AG20443 (cell line): ENCODE data around the gene SPOCK1.
A peak's percentile ranks its signal among the peaks of the same experiment; 100 is the strongest.
"Not testable (repeated sequence)": the region's sequence is repeated elsewhere in the genome, so short reads cannot be mapped to it uniquely, and the experiment has no call there.

Experiments used
- DNase-seq: peaks from one replicate; pipeline ENCODE4 v3.0.0; 2012; ENCODE audit warnings: low spot score, mixed read lengths

The SPOCK1 gene

GRCh38 chr5:137022725-137023124 lies 476.4 kb downstream of the SPOCK1 start:
- peak; percentile 18 for DNase-seq

DNA sequence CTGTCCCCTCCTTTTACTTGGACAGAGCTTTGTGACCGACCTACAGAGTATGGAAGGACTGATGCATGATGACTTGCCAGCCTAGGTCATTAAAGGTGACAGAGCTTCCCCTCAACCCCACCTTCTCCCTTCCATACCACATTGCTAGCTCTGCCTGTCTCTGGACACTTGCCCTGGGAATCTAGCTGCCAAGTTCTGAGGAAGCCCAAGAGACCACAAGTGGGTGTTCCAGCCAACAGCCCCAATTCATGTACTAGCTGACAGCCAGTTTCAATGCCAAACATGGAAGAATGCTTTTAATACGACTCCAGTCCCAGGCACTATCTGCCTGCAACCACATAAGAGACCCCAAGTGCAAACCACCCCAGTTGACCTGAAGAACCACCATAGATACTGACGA lies 477.1 kb downstream of the SPOCK1 start:
- DNase-seq, result no peak

DNA sequence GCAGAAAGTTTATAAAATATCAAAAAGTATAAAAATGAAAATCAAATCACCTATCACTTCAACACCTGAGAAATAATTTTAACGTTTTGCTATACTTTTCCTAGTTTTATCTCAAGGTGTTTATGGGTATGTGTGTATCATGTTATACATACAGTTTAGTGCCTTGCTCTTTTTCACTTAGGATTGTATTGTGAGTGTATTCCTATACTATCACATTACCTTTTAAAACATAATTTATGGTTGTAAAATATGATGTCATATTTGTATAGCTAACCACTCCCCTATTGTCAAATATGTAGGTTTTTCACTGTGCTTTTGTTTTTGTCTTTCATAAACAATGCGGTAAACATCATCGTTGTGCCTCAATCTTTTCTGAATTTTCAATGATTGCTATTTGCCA lies 479.9 kb downstream of the SPOCK1 start:
- no peak for DNase-seq

DNA sequence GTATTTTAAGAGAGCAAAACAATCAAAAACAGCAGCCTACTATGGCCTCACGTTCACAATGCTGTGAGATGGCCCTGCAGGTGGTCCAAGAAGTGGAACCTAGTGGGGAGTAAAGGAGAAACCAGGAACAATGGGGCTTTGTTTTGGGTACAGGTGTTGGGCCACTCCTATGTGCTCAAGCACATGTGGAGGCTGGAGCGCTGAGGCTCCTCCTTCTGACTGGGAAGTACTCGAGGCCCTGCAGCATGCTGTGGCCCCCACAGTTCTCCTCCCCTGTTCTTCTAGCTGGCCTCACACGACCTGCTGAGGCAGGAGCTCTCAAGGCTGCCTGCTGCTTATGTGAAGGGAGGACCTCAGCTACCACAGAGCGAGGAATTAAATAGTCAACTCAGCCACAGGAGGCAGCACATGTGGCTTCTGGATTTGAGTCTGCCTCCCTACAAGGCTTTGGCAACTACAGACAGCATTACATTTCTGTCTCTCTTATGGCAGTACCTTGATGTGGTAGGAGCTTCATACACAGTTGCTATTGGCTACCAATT lies 482.3 kb downstream of the SPOCK1 start:
- DNase-seq, result no peak

DNA sequence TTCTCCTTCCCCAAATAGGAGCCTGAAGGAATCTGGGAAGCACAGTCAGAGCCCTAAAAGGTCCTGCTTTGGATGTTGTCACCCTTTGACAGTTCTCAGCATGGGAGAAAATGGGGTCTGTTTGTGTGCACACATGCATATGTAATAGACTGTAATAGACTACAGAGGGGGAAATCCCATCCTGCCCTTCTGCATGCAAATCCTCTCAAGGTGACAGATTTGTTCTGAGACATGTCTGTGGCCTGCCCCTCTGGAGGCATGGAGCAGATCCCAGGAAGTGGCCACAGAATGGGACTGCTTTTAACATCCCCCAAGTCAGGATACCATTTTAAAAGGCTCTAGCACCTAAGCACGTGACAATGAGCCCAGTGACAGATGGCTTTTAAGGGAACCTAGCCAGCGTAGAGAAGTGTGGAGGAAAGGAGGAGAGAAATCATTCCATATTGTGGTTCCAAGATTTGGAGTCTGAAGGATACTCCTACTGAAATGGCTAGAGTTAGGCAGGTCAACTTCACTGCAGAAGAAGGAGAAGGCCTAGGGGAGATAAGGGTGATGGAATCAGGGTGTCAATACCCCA lies 483.5 kb downstream of the SPOCK1 start:
- DNase-seq, result no peak

- DNase-seq, result no peak
Measured at GRCh38 chr5:137014731-137015130, 484.4 kb downstream of the SPOCK1 start.

GRCh38 chr5:137010226-137010625 lies 488.9 kb downstream of the SPOCK1 start:
- no peak for DNase-seq

DNA sequence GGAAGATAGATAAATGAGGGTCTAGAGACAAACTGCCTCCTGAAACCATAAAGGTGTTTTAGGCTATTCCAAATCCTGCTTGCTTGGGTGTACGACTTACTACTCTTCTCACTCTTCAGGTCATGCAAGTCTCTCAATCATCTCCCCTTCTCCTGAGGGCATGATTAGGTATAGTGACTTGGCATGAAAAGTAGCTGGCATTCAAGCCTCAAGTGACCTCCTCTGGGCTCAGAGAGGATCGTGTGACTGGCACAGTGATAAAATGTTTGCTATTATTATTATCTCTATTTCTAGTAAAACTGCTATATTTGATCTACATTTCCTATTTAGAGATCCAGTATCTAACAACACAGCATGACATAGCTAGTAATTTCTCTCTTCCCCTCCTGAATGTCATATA lies 494.8 kb downstream of the SPOCK1 start:
- DNase-seq, result no peak

GRCh38 chr5:137001026-137001569 lies 498.0 kb downstream of the SPOCK1 start:
- no peak for DNase-seq

DNA sequence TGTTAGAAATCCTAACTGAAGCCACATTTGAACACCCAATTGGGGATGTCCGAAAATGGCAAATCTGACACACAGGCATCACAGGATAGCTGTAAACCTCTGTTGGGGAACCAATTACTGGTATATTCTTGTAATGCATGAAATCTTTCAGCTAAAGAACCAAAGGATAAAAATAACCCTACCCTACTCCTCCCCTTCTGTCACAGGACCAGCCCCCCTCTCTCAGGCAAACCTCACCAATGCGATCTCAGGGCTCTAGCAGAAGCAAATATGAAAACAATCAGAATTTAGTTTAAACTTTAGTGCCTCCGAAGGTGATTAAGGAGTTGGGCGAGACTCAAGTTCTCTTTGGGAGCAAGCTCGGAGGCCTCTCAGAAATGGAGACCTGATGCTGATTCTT lies 499.3 kb downstream of the SPOCK1 start:
- no peak for DNase-seq

GRCh38 chr5:136998854-136999357 lies 500.2 kb downstream of the SPOCK1 start:
- DNase-seq, result no peak

DNA sequence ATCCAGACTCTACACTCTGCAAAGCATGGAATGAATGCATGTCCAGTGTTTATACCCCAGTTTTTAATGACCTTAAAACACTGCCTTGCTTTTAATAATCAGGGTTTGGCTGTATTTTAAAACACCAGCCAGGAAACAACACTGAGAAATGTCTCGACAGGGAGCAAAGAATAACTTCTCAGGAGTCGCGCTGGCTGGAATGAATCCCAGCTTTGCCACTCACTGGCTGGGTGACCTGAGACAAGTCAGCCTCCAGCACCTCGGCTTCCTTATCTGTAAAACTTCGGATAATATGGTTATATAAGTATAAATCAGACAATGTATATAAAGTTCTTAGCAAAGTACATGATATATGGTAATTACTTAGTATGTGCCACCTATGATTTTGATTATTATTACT lies 505.0 kb downstream of the SPOCK1 start:
- DNase-seq, result no peak

- no peak for DNase-seq
Measured at GRCh38 chr5:136992796-136993489, 506.2 kb downstream of the SPOCK1 start.

- no peak for DNase-seq
Measured at GRCh38 chr5:136985785-136986475, 513.2 kb downstream of the SPOCK1 start.

- no peak for DNase-seq
Measured at GRCh38 chr5:136984772-136985446, 514.2 kb downstream of the SPOCK1 start.

DNA sequence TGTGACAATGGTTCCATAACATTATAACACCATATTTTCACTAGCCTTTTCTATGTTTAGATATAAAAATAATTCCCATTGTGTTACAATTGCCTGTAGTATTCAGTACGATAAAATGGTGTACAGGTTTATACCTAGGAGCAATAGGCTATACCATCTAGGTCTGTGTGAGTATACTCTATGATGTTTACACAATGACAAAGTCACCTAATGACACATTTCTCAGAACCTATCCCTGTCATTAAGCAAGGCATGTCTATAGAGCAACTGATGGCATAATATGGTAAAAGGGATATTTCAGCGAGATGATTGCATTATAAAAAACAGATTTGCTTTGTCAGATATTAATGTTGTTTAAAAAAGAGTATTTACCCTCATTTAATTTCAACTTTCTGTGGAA lies 517.2 kb downstream of the SPOCK1 start:
- DNase-seq, result no peak

DNA sequence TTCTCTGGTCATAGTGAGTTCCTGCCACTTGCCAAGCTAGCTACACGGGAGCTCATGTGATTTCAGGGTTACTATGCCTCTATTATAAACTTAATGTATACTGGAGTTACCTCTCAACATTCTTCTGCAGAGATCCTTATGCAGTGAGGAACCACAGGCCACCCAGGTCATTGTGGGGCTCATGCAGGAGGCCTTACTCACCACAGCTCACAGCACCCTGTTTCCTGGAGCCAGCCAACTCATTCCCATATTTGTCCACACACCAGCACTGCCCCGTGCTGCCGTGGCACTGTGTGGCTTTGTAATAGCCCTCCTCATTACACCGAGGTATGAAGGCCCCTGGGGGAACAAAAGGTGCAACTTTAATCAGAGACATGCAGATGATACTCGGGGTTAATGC lies 520.0 kb downstream of the SPOCK1 start:
- DNase-seq, result no peak

DNA sequence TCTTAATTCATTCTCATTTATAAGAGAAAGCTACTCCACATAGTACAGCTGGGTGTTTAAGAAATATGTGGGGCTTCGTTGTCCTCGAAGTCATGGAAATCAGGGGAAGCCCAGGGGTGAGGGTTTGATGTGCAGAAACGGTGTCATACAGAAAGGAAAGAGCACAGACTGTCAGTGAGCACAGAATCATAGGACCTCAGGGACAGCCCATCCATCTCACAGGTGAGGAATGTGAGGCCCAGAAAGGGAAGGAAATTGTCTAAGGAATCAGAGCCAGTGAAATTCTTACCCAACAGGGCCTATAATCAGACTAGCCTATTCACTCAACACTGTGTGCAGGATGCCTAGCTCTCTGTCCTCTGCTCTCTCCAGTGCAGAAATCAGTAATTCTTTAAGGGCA lies 535.6 kb downstream of the SPOCK1 start:
- no peak for DNase-seq

GRCh38 chr5:136957428-136957827 lies 541.7 kb downstream of the SPOCK1 start:
- DNase-seq, result no peak

DNA sequence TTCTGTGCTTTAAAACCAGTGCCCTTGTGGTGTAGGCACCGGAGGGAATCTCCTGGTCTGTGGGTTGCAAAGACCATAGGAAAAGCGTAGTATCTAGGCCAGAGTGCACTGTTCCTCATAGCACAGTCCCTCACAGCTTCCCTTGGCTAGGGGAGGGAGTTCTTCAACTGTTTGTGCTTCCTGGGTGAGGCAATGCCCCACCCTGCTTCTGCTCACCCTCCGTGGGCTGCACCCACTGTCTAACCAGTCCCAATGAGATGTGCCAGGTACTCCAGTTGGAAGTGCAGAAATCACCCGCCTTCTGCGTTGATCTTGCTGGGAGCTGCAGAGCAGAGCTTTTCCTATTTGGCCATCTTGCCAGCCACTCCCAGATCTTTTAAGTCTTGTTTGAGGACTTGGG lies 545.0 kb downstream of the SPOCK1 start:
- not testable (repeated sequence) for DNase-seq

GRCh38 chr5:136953346-136954069 lies 545.6 kb downstream of the SPOCK1 start:
- not testable (repeated sequence) for DNase-seq
